IMR-90 (cell line): ENCODE measurements around the gene ITFG2. TPM values are rescaled to one million over a fixed set of nuclear protein-coding genes. Genes with fewer than 3 reads are reported as not detected.

Experiments used
- ATAC-seq: fragments of 200-7000 bp; cut with Tn5 transposase; 2 replicates; pipeline ENCODE4 v1.9.1; 2020; ENCODE audit warnings: low read depth, mild to moderate bottlenecking, moderate library complexity
- Bru-seq: library from RNA; stranded (reverse); fragments of 400-500 nt; gene quantifications from one replicate; lab custom pipeline; 2021; lab: Mats Ljungman, UMichigan
- BruChase-seq, 2 experiments: library from RNA; stranded (reverse); fragments of 400-500 nt; gene quantifications; one replicate each; lab custom pipeline; 2021; lab: Mats Ljungman, UMichigan
- BruUV-seq: library from RNA; stranded (reverse); fragments of 400-500 nt; replicated peaks from 2 replicates; lab custom pipeline; 2021; lab: Mats Ljungman, UMichigan
- CTCF ChIA-PET: fragments of 300-600 bp; formaldehyde crosslinking; extraction: SDS; loops from one replicate; lab custom pipeline; 2021; ENCODE audit warnings: antibody characterized with exemption; lab: Yijun Ruan, JAX
- POLR2A ChIA-PET: fragments of 300-600 bp; sonication (Branson Sonifier 250); formaldehyde crosslinking; loops from one replicate; lab custom pipeline; 2022; ENCODE audit warnings: antibody characterized with exemption; ENCODE audit not compliant: unreplicated experiment; lab: Charles Lee
- DNase-seq: peaks from one replicate; pipeline ENCODE4 v3.0.0; 2013
- H2AFZ ChIP-seq: replicated peaks from 2 replicates; pipeline ENCODE3; 2013; ENCODE audit warnings: low read length, mild to moderate bottlenecking; ENCODE audit not compliant: poor library complexity
- H2AK5ac ChIP-seq: 2 replicates; pipeline ENCODE4 v1.6.1; 2013; ENCODE audit warnings: low read depth, low read length, inconsistent platforms
- H2AK9ac ChIP-seq: replicated peaks from 2 replicates; pipeline ENCODE3; 2013; ENCODE audit warnings: mild to moderate bottlenecking, low read depth, low read length, moderate library complexity; ENCODE audit not compliant: poor library complexity
- H2BK120ac ChIP-seq: 2 replicates; pipeline ENCODE4 v1.6.1; 2013; ENCODE audit warnings: low read depth, low read length, inconsistent platforms
- H2BK15ac ChIP-seq: 3 replicates; pipeline ENCODE4 v1.6.1; 2013; ENCODE audit warnings: low read depth, low read length, inconsistent platforms
- H2BK20ac ChIP-seq: 2 replicates; pipeline ENCODE4 v1.6.1; 2013; ENCODE audit warnings: low read depth, mild to moderate bottlenecking, inconsistent platforms, low read length, moderate library complexity
- H2BK5ac ChIP-seq: 2 replicates; pipeline ENCODE4 v1.6.1; 2013; ENCODE audit warnings: mild to moderate bottlenecking, low read depth, low read length, inconsistent platforms; ENCODE audit not compliant: poor library complexity, severe bottlenecking
- H3K14ac ChIP-seq: replicated peaks from 2 replicates; pipeline ENCODE4 v1.6.1; 2013; ENCODE audit warnings: low read depth, low read length, inconsistent platforms
- H3K18ac ChIP-seq: 2 replicates; pipeline ENCODE4 v1.6.1; 2013; ENCODE audit warnings: low read depth, low read length, control low read depth
- H3K23ac ChIP-seq: 2 replicates; pipeline ENCODE4 v1.6.1; 2013; ENCODE audit warnings: low read depth, low read length, inconsistent platforms
- H3K27ac ChIP-seq: 2 replicates; pipeline ENCODE4 v1.5.1; 2013; ENCODE audit warnings: mild to moderate bottlenecking, control low read depth, low read length; ENCODE audit not compliant: insufficient read depth
- H3K27me3 ChIP-seq: 2 replicates; pipeline ENCODE4 v1.6.1; 2013; ENCODE audit warnings: low read length; ENCODE audit not compliant: control insufficient read depth, insufficient read depth
- H3K36me3 ChIP-seq: 2 replicates; pipeline ENCODE4 v1.6.1; 2013; ENCODE audit warnings: low read length, mixed read lengths; ENCODE audit not compliant: control insufficient read depth, insufficient read depth
- H3K4ac ChIP-seq: 2 replicates; pipeline ENCODE4 v1.6.1; 2013; ENCODE audit warnings: low read depth, low read length, inconsistent platforms
- H3K4me1 ChIP-seq: 2 replicates; pipeline ENCODE4 v1.6.1; 2013; ENCODE audit warnings: low read length, mixed read lengths; ENCODE audit not compliant: control insufficient read depth, insufficient read depth
- H3K4me2 ChIP-seq: 2 replicates; pipeline ENCODE4 v1.6.1; 2013; ENCODE audit warnings: low read depth, mild to moderate bottlenecking, control low read depth, low read length, moderate library complexity
- H3K4me3 ChIP-seq: 2 replicates; pipeline ENCODE4 v1.5.1; 2013; ENCODE audit warnings: low read depth, mild to moderate bottlenecking, control low read depth, low read length, moderate library complexity; ENCODE audit not compliant: insufficient read depth
- H3K56ac ChIP-seq: 2 replicates; pipeline ENCODE4 v1.6.1; 2013; ENCODE audit warnings: low read length, inconsistent platforms; ENCODE audit not compliant: insufficient read depth; ENCODE audit errors: extremely low read depth
- H3K79me1 ChIP-seq, 2 experiments: 2 replicates each; pipeline ENCODE4 v1.6.1; 2013; ENCODE audit warnings: low read length in 2 of 2, inconsistent platforms in 1 of 2, low read depth in 1 of 2
- H3K9ac ChIP-seq: 2 replicates; pipeline ENCODE4 v1.6.1; 2013; ENCODE audit warnings: low read depth, low read length, control low read depth
- H3K9me1 ChIP-seq: 2 replicates; pipeline ENCODE4 v1.6.1; 2013; ENCODE audit warnings: low read length, inconsistent platforms; ENCODE audit not compliant: insufficient read depth
- H3K9me3 ChIP-seq: 2 replicates; pipeline ENCODE4 v1.6.1; 2013; ENCODE audit warnings: low read length; ENCODE audit not compliant: control insufficient read depth, insufficient read depth
- H4K20me1 ChIP-seq: 2 replicates; pipeline ENCODE4 v1.6.1; 2013; ENCODE audit warnings: low read length, inconsistent platforms; ENCODE audit not compliant: insufficient read depth
- H4K5ac ChIP-seq: 2 replicates; pipeline ENCODE4 v1.6.1; 2013; ENCODE audit warnings: mild to moderate bottlenecking, low read depth, low read length, control low read depth
- H4K8ac ChIP-seq, 2 experiments: 2 replicates each; pipeline ENCODE4 v1.6.1; 2013; ENCODE audit warnings: low read depth in 2 of 2, low read length in 2 of 2, control low read depth in 1 of 2, inconsistent platforms in 1 of 2
- H4K91ac ChIP-seq: 2 replicates; pipeline ENCODE4 v1.6.1; 2013; ENCODE audit warnings: low read depth, low read length, inconsistent platforms; ENCODE audit not compliant: insufficient read depth
- CHD1 ChIP-seq: IDR thresholded peaks from 2 replicates; pipeline ENCODE4 v1.6.1; 2012; ENCODE audit warnings: low read depth, low read length, improper control_type of control experiment
- FOS ChIP-seq: fragments of 150-350 bp; IDR thresholded peaks from 2 replicates; pipeline ENCODE4 v1.6.1; 2016; ENCODE audit warnings: low read depth, low read length
- MAFK ChIP-seq: IDR thresholded peaks from 2 replicates; pipeline ENCODE4 v1.6.1; 2012; ENCODE audit warnings: low read depth, low read length, improper control_type of control experiment
- NFE2L2 ChIP-seq: fragments of 150-350 bp; IDR thresholded peaks from 2 replicates; pipeline ENCODE4 v1.6.1; 2016; ENCODE audit warnings: low read depth, mild to moderate bottlenecking, low read length
- POLR2A ChIP-seq: IDR thresholded peaks from 2 replicates; pipeline ENCODE4 v1.6.1; 2012; ENCODE audit warnings: mild to moderate bottlenecking, low read depth, low read length
- RAD21 ChIP-seq: IDR thresholded peaks from 2 replicates; pipeline ENCODE4 v1.6.1; 2012; ENCODE audit warnings: low read length, improper control_type of control experiment
- RCOR1 ChIP-seq: IDR thresholded peaks from 2 replicates; pipeline ENCODE4 v1.6.1; 2012; ENCODE audit warnings: mild to moderate bottlenecking, low read length, improper control_type of control experiment; ENCODE audit not compliant: insufficient replicate concordance
- RFX5 ChIP-seq: IDR thresholded peaks from 2 replicates; pipeline ENCODE4 v1.8.0; 2012; ENCODE audit warnings: low read depth, mild to moderate bottlenecking, low read length, moderate library complexity
- WGBS, 2 experiments: methylation state at CpG; one replicate each; pipeline versions ENCODE4 v1.1.5 to v1.1.7; 2013; ENCODE audit warnings: missing lambda C conversion rate in 2 of 2; ENCODE audit not compliant: insufficient read length in 1 of 2; ENCODE audit errors: extremely low coverage in 2 of 2; 5-methylcytosine and 5-hydroxymethylcytosine counted together
- dilution Hi-C: fragments of 300-500 bp; cut with HindIII; formaldehyde crosslinking; loops from one replicate; pipeline ENCODE4 v1.14.3; 2018; ENCODE audit warnings: low sequenced_read_pairs; ENCODE audit not compliant: unreplicated experiment
- in situ Hi-C: fragments of 300-500 bp; cut with MboI; formaldehyde crosslinking; loops from 3 replicates; pipeline ENCODE4 v1.14.3; 2019; ENCODE audit warnings: low sequenced_read_pairs, inconsistent platforms, mixed read lengths
- intact Hi-C: fragments of 100-400 bp; cut with micrococcal nuclease; formaldehyde crosslinking; loops from 2 replicates; pipeline ENCODE4 v1.10.0; 2022
- long read RNA-seq: library from polyadenylated mRNA; unstranded; transcript quantifications from one replicate; pipeline ENCODE4 v2.0.0, GENCODE V29; 2021; ENCODE audit not compliant: unreplicated experiment
- polyA plus RNA-seq, 3 experiments: library from polyadenylated mRNA; depleted of rRNA; stranded (reverse); fragments of >200 nt; gene quantifications; 2 replicates each; pipeline ENCODE4 v1.2.3, GENCODE V29; 2012; ENCODE audit warnings: low replicate concordance in 1 of 3
- total RNA-seq: library from RNA; depleted of rRNA; stranded (reverse); fragments of >200 nt; gene quantifications from 2 replicates; pipeline ENCODE4 v1.2.3, GENCODE V29; 2012; rRNA removed
- TF ChIP-seq, protein P1 (sequence below): conservative IDR thresholded peaks from 2 replicates; pipeline ENCODE4 v1.5.1; 2012; ENCODE audit warnings: mild to moderate bottlenecking, low read depth, low read length, improper control_type of control experiment
- TF ChIP-seq, protein P2 (sequence below): fragments of 150-350 bp; IDR thresholded peaks from 2 replicates; pipeline ENCODE4 v1.6.1; 2016; ENCODE audit warnings: low read depth, mild to moderate bottlenecking, low read length, moderate library complexity, borderline replicate concordance

Gene ITFG2
- 20.0 and 20.3 TPM in 2 replicates for total RNA-seq
- 23.2 and 25.5 TPM in 2 replicates for polyA plus RNA-seq (2012; rRNA removed)
- 12.3 and 33.6 TPM in 2 replicates for polyA plus RNA-seq (2012; cell fraction: cytosol; rRNA removed)
- polyA plus RNA-seq (2012; cell fraction: nucleus; rRNA removed; ENCODE audit: low replicate concordance): 88.1 and 99.1 TPM in 2 replicates
- Bru-seq, nascent RNA: percentile 76 among the genes with signal in this experiment
- percentile 85 among the genes with signal in this experiment for BruChase-seq, experiment 1, labeled RNA remaining after a 6-hour chase
- BruChase-seq, experiment 2, labeled RNA remaining after a 2-hour chase: percentile 82 among the genes with signal in this experiment
- long read RNA-seq, transcript ITFG2-201 (12 exons, 2,361 nt): major isoform, 13 of 25 reads
- long read RNA-seq, partial matches to known transcripts: 2 of 25 reads
- long read RNA-seq, other reads (novel, unspliced or antisense): 7 of 25 reads

DNA sequence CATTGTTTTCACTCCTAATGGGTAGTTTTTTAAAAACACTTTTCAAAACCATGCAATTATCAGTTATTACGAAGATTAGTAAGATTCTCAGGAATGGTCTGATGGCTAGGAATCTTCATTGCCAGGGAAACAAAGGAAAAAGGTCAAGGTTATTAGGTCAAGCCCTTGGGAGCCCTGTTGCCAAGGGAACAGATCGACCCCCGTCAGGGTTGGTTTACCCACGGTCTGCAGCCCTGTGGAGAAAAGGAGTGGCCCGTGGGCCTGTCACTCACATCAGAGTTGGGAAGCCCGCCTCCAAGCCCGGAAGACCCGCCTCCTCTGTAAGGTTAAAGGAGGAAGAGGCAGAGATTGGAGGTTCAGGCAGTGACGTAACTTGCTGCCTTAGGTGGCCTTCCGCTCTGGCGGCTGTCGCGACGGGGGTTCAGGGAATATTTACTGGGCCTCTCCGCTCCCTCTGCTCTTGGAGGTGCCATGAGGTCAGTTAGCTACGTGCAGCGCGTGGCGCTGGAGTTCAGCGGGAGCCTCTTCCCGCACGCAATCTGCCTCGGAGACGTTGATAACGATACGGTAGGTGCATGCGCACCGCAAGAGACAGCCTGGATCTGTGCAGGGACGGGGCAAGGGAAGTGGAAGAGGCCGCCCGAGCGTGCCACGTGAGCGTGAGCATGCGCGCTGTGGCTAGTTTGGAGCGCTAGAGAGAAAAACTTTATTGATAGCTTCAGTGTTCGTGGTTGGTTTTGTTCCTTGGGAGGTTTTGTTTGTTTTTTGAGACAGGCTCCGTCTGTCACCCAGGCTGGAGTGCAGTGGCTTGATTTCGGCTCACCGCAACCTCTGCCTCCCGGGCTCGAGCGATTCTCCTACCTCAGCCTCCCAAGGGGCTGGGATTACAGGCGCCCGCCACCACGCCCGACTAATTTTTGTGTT is at the start of gene ITFG2:
Gene ITFG2, plus strand, starts transcription at position 379 of the 924 bp plus-strand sequence. Its CDS starts 93 bp downstream, at position 472.
- H2AK5ac ChIP-seq: peak within 1 kb of the TSS; percentile 96
- H4K20me1 ChIP-seq: peaks cover 6% of the 10 kb centered on the region; the same call in 1 of the 2 replicates
- H2BK15ac ChIP-seq: no peak within 1 kb of the TSS; the same call in 2 of the 3 replicates
- peak within 1 kb of the TSS; percentile 61 for H3K4me3 ChIP-seq
- 0% methylated on average over 22 of the region's 48 CpGs; no CpG with 5 or more reads in 1 of the 2 experiments for WGBS, 2 experiments
- H2AK9ac ChIP-seq: peak within 1 kb of the TSS; percentile 96
- H3K4ac ChIP-seq: peak within 1 kb of the TSS; percentile 97
- H3K4me2 ChIP-seq: peak within 1 kb of the TSS; percentile 77
- H3K36me3 ChIP-seq: peaks cover 3% of the 10 kb centered on the region
- peak within 1 kb of the TSS; percentile 93 for H3K18ac ChIP-seq
- H3K27ac ChIP-seq: peak within 1 kb of the TSS; percentile 92
- H3K56ac ChIP-seq: peak within 1 kb of the TSS; percentile 93
- H3K9ac ChIP-seq: peak within 1 kb of the TSS; percentile 95
- TSS peak; percentile 69 for BruUV-seq
- peak within 1 kb of the TSS; percentile 69 to 99 for H4K8ac ChIP-seq
- peak within 1 kb of the TSS; percentile 95 for H4K5ac ChIP-seq
- H2BK5ac ChIP-seq: peak within 1 kb of the TSS; percentile 93
- CTCF ChIA-PET: interaction anchor here (0.7 to 1.3 kb wide), 4 partner anchors 29 to 133 kb away, joined by 3 to 4 read pairs (median 4); no protein-coding TSS in a partner anchor
- dilution Hi-C loops (no loop called here), intact Hi-C loops (loop anchor here (1.0 kb wide), 1 partner anchor 72 kb away; no protein-coding TSS in a partner anchor), in situ Hi-C loops (no loop called here)
- H4K91ac ChIP-seq: peak within 1 kb of the TSS; percentile 97
- H3K27me3 ChIP-seq: no peaks in the 10 kb centered on the region
- H2BK120ac ChIP-seq: peak within 1 kb of the TSS; percentile 82
- no peaks in the 10 kb centered on the region for H3K9me3 ChIP-seq
- 0 out of 2 replicates have a peak, but pooled peaks cover 5% of the 10 kb centered on the region for H3K9me1 ChIP-seq
- peak; percentile 98 for DNase-seq
- H3K4me1 ChIP-seq: no peaks in the 10 kb centered on the region
- peak within 1 kb of the TSS; percentile 39; the same call in 1 of the 2 replicates for H2BK20ac ChIP-seq
- H2AFZ ChIP-seq: peak within 1 kb of the TSS; percentile 100
- POLR2A ChIA-PET: interaction anchor here (0.6 kb wide), 1 partner anchor 130 kb away, joined by 4 read pairs; no protein-coding TSS in a partner anchor
- peak within 1 kb of the TSS; percentile 99 for H3K14ac ChIP-seq
- H3K23ac ChIP-seq: peak within 1 kb of the TSS; percentile 96
- H3K79me1 ChIP-seq: peaks cover 11 to 29% of the 10 kb centered on the region in 2 experiments
- peak; percentile 98 for ATAC-seq
- TF ChIP-seq POLR2A (peak; percentile 84), RCOR1 (no peak), FOS (peak; percentile 25; the same call in 1 of the 2 replicates), NFE2L2 (no peak), RFX5 (no peak), MAFK (no peak), CHD1 (0 out of 2 replicates have a peak, but pooled peaks have one; percentile 15), RAD21 (no peak)
- TF ChIP-seq, protein P1, sequence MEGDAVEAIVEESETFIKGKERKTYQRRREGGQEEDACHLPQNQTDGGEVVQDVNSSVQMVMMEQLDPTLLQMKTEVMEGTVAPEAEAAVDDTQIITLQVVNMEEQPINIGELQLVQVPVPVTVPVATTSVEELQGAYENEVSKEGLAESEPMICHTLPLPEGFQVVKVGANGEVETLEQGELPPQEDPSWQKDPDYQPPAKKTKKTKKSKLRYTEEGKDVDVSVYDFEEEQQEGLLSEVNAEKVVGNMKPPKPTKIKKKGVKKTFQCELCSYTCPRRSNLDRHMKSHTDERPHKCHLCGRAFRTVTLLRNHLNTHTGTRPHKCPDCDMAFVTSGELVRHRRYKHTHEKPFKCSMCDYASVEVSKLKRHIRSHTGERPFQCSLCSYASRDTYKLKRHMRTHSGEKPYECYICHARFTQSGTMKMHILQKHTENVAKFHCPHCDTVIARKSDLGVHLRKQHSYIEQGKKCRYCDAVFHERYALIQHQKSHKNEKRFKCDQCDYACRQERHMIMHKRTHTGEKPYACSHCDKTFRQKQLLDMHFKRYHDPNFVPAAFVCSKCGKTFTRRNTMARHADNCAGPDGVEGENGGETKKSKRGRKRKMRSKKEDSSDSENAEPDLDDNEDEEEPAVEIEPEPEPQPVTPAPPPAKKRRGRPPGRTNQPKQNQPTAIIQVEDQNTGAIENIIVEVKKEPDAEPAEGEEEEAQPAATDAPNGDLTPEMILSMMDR: no peak
- TF ChIP-seq, protein P2, sequence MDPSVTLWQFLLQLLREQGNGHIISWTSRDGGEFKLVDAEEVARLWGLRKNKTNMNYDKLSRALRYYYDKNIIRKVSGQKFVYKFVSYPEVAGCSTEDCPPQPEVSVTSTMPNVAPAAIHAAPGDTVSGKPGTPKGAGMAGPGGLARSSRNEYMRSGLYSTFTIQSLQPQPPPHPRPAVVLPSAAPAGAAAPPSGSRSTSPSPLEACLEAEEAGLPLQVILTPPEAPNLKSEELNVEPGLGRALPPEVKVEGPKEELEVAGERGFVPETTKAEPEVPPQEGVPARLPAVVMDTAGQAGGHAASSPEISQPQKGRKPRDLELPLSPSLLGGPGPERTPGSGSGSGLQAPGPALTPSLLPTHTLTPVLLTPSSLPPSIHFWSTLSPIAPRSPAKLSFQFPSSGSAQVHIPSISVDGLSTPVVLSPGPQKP: no peak
